GM19324 (cell line): Measurements from ENCODE around the gene CRPPA.
"Not testable (repeated sequence)": the region's sequence is repeated elsewhere in the genome, so short reads cannot be mapped to it uniquely, and the experiment has no call there.

Source experiments
- ATAC-seq: cut with Tn5 transposase; IDR thresholded peaks from one replicate; pipeline ENCODE4 v1.9.1; 2021; ENCODE audit warnings: mild to moderate bottlenecking, moderate library complexity; ENCODE audit not compliant: unreplicated experiment, low FRiP score

Gene CRPPA

GRCh38 chr7:16399265-16399831 lies 22.0 kb downstream of the CRPPA start:
- no peak for ATAC-seq

GRCh38 chr7:16398146-16399017 lies 23.0 kb downstream of the CRPPA start:
- ATAC-seq: no peak

- no peak for ATAC-seq
These were observed 23.7 kb downstream of the CRPPA start for GRCh38 chr7:16397501-16398145.

- no peak for ATAC-seq
These were observed 24.4 kb downstream of the CRPPA start for GRCh38 chr7:16396766-16397500.

GRCh38 chr7:16395121-16395520 lies 26.2 kb downstream of the CRPPA start:
- no peak for ATAC-seq

- no peak for ATAC-seq
These were observed 27.4 kb downstream of the CRPPA start for GRCh38 chr7:16393862-16394422.

GRCh38 chr7:16392990-16393523 lies 28.3 kb downstream of the CRPPA start:
- ATAC-seq: no peak

- not testable (repeated sequence) for ATAC-seq
These were observed 37.6 kb downstream of the CRPPA start for GRCh38 chr7:16383786-16384185.

GRCh38 chr7:16383103-16383502 lies 38.2 kb downstream of the CRPPA start:
- ATAC-seq: not testable (repeated sequence)
